B cell (primary cell): ENCODE results near the gene CCDC107. TPM values are rescaled to one million over a fixed set of nuclear protein-coding genes. Genes with fewer than 3 reads are reported as not detected.

ENCODE experiments used
- ATAC-seq: fragments of 200-7000 bp; cut with Tn5 transposase; one replicate; pipeline ENCODE4 v1.10.0; 2021; ENCODE audit warnings: low read depth, mild to moderate bottlenecking, moderate number of reproducible peaks, moderate library complexity
- CTCF ChIA-PET: fragments of 350-600 bp; sonication (Branson Sonifier 250); formaldehyde crosslinking; loops from one replicate; lab custom pipeline; 2021; ENCODE audit warnings: antibody characterized with exemption, inconsistent platforms; lab: Charles Lee
- POLR2A ChIA-PET: fragments of 350-600 bp; sonication (Branson Sonifier 250); formaldehyde crosslinking; loops from one replicate; lab custom pipeline; 2021; ENCODE audit warnings: antibody characterized with exemption; lab: Charles Lee
- DNase-seq: peaks from one replicate; pipeline ENCODE4 v3.0.0; 2013
- H2AFZ ChIP-seq: 2 replicates; pipeline ENCODE4 v1.6.1; 2012; ENCODE audit warnings: mild to moderate bottlenecking, low read depth, low read length; ENCODE audit not compliant: insufficient read depth, poor library complexity, severe bottlenecking
- H3K27ac ChIP-seq, 2 donors: 1 replicate in 1 of 2; 2 replicates in 1 of 2; pipeline ENCODE4 v1.5.1; 2012 to 2013; ENCODE audit warnings: low read length in 2 of 2, mild to moderate bottlenecking in 2 of 2, moderate library complexity in 1 of 2
- H3K27me3 ChIP-seq, 4 experiments: fragments of 200-600 bp in 1 of 4; sonication (generic) in 1 of 4; replicated peaks in 1 of 4; 1 replicate in 2 of 4; 2 replicates in 2 of 4; pipeline versions ENCODE4 v1.6.1 to v1.7.0; 2013 to 2016; ENCODE audit warnings: low read length in 3 of 4, mild to moderate bottlenecking in 2 of 4, mixed read lengths in 1 of 4, moderate library complexity in 1 of 4; ENCODE audit not compliant: insufficient read depth in 4 of 4, control insufficient read depth in 3 of 4; ENCODE audit errors: control extremely low read depth in 1 of 4
- H3K36me3 ChIP-seq, 2 experiments: replicated peaks in 1 of 2; 1 replicate in 1 of 2; 2 replicates in 1 of 2; pipeline versions ENCODE4 v1.6.1 to v1.7.1; 2013; ENCODE audit warnings: low read length in 1 of 2; ENCODE audit not compliant: insufficient read depth in 2 of 2, control insufficient read depth in 1 of 2; ENCODE audit errors: control extremely low read depth in 1 of 2, extremely low read depth in 1 of 2
- H3K4me1 ChIP-seq, 2 donors: fragments of 200-600 bp in 1 of 2; sonication (generic) in 1 of 2; 1 replicate in 1 of 2; 2 replicates in 1 of 2; pipeline versions ENCODE4 v1.5.1 to v1.6.1; 2013 to 2017; ENCODE audit warnings: low read length in 2 of 2; ENCODE audit not compliant: control insufficient read depth in 2 of 2, insufficient read depth in 2 of 2
- H3K4me2 ChIP-seq: replicated peaks from 2 replicates; pipeline ENCODE3; 2012; ENCODE audit warnings: mild to moderate bottlenecking, low read depth, low read length; ENCODE audit not compliant: poor library complexity, severe bottlenecking
- H3K4me3 ChIP-seq, 5 experiments: fragments of 200-600 bp in 1 of 5; sonication (generic) in 1 of 5; 1 replicate in 3 of 5; 2 replicates in 2 of 5; pipeline versions ENCODE4 v1.5.1 to v1.7.0; 2011 to 2016; ENCODE audit warnings: low read length in 4 of 5, mild to moderate bottlenecking in 4 of 5, low read depth in 2 of 5, control low read depth in 1 of 5, moderate library complexity in 1 of 5; ENCODE audit not compliant: insufficient read depth in 1 of 5; ENCODE audit errors: control extremely low read depth in 1 of 5, extremely low read depth in 1 of 5
- H3K79me2 ChIP-seq: fragments of 200-600 bp; sonication (generic); one replicate; pipeline ENCODE4 v1.6.0; 2016; ENCODE audit warnings: low read length; ENCODE audit not compliant: control insufficient read depth, insufficient read depth
- H3K9ac ChIP-seq: fragments of 200-600 bp; sonication (generic); 2 replicates; pipeline ENCODE4 v1.6.1; 2017; ENCODE audit warnings: mild to moderate bottlenecking, low read length, moderate library complexity
- H3K9me3 ChIP-seq, 3 donors: one replicate each; pipeline versions ENCODE4 v1.6.1 to v1.7.1; 2013; ENCODE audit warnings: low read length in 2 of 3; ENCODE audit not compliant: control insufficient read depth in 2 of 3, insufficient read depth in 1 of 3; ENCODE audit errors: control extremely low read depth in 1 of 3
- H4K20me1 ChIP-seq: 2 replicates; pipeline ENCODE4 v1.6.0; 2012; ENCODE audit warnings: mild to moderate bottlenecking, low read length; ENCODE audit not compliant: insufficient read depth, control insufficient read depth, poor library complexity, severe bottlenecking
- H3K27ac Mint-ChIP-seq: one replicate; pipeline ENCODE4 v1.8.0; 2021; ENCODE audit warnings: mixed read lengths
- H3K27me3 Mint-ChIP-seq: one replicate; pipeline ENCODE4 v1.8.0; 2021; ENCODE audit warnings: mixed read lengths
- H3K4me1 Mint-ChIP-seq: one replicate; pipeline ENCODE4 v1.8.0; 2021; ENCODE audit warnings: mixed read lengths
- H3K4me3 Mint-ChIP-seq: one replicate; pipeline ENCODE4 v1.8.0; 2021; ENCODE audit warnings: mixed read lengths
- H3K9me3 Mint-ChIP-seq: one replicate; pipeline ENCODE4 v1.8.0; 2022; ENCODE audit warnings: mixed read lengths; ENCODE audit not compliant: insufficient read depth
- CTCF ChIP-seq: fragments of 200-600 bp; IDR thresholded peaks from one replicate; pipeline ENCODE4 v1.8.0; 2022; ENCODE audit warnings: antibody characterized with exemption, mild to moderate bottlenecking
- EZH2 ChIP-seq: IDR thresholded peaks from 2 replicates; pipeline ENCODE4 v1.6.1; 2012; ENCODE audit warnings: borderline replicate concordance, low read depth, mild to moderate bottlenecking, moderate library complexity, low read length; ENCODE audit not compliant: insufficient read depth, poor library complexity, severe bottlenecking
- WGBS: methylation state at CpG from one replicate; pipeline ENCODE4 v1.1.5; 2013; ENCODE audit warnings: missing lambda C conversion rate; ENCODE audit not compliant: insufficient coverage; 5-methylcytosine and 5-hydroxymethylcytosine counted together
- intact Hi-C: fragments of 100-400 bp; cut with micrococcal nuclease; formaldehyde crosslinking; loops from one replicate; pipeline ENCODE4 v1.10.0; 2022
- polyA plus RNA-seq: library from polyadenylated mRNA; depleted of rRNA; stranded (reverse); fragments of >200 nt; gene quantifications from 2 replicates; pipeline ENCODE4 v1.2.3, GENCODE V29; 2012
- total RNA-seq, 2 donors: library from RNA; stranded (reverse); fragments of 120-200 nt in 1 of 2; gene quantifications; 1 replicate in 1 of 2; 2 replicates in 1 of 2; pipeline versions ENCODE4 v1.2.3 to v1.2.4, GENCODE V29; 2013 to 2022

CCDC107 gene
- total and polyA plus RNA-seq, 2 donors (not counting 1 experiment from before 2014, with no cell fraction given) = 22.5 to 33.8 TPM

- POLR2A ChIA-PET = interaction anchor here (0.7 to 2.5 kb wide), 6 partner anchors 12 to 43 kb away, joined by 3 to 11 read pairs (median 3); partner anchors contain the start of genes CA9, CCDC107, CREB3 and RMRP
- CTCF ChIA-PET = interaction anchor here (0.7 to 10.0 kb wide), 9 partner anchors 10 to 75 kb away, joined by 3 to 195 read pairs (median 7); partner anchors contain the start of genes CCDC107, CD72, CREB3 and RMRP
- peak within 1 kb of the TSS in 1 of 2 donors; percentile 65 for H3K27ac ChIP-seq
- ATAC-seq = peak; percentile 9
- Mint-ChIP-seq H3K27ac (peak within 1 kb of the TSS; percentile 72), H3K27me3 (no peaks in the 10 kb centered on the region), H3K4me1 (peaks cover 11% of the 10 kb centered on the region), H3K4me3 (peak within 1 kb of the TSS; percentile 88), H3K9me3 (no peaks in the 10 kb centered on the region)
- H2AFZ ChIP-seq = peak within 1 kb of the TSS; percentile 87
- DNase-seq = no peak
- no peaks in the 10 kb centered on the region for H3K9me3 ChIP-seq
- H3K79me2 ChIP-seq = no peaks in the 10 kb centered on the region
- no peaks in the 10 kb centered on the region for H3K27me3 ChIP-seq
- no peaks in the 10 kb centered on the region for H3K36me3 ChIP-seq
- TF ChIP-seq EZH2 (no peak), CTCF (no peak)
- H3K4me2 ChIP-seq = peak within 1 kb of the TSS; percentile 99
- H3K4me3 ChIP-seq = peak within 1 kb of the TSS; percentile 56 to 89 (median 67)
- 43% methylated on average over 61 of the region's 61 CpGs for WGBS
- intact Hi-C loops = loop anchor here (1.0 kb wide), 1 partner anchor 30 kb away; no protein-coding TSS in a partner anchor
- H4K20me1 ChIP-seq = no peaks in the 10 kb centered on the region
- H3K9ac ChIP-seq = peak within 1 kb of the TSS; percentile 83
- H3K4me1 ChIP-seq = peaks cover 3 to 17% of the 10 kb centered on the region in 2 donors
Observed at GRCh38 chr9:35689542-35690293, 31.6 kb downstream of the CCDC107 start, which contains the start of gene TPM2. TSS of gene TPM2 (minus strand) at chr9:35689925. CDS start at chr9:35689817, 108 bp downstream.
